ENCODE data around the gene RTN4RL1. TPM values are rescaled to one million over a fixed set of nuclear protein-coding genes. Genes with fewer than 3 reads are reported as not detected.
A peak's percentile ranks its signal among the peaks of the same experiment; 100 is the strongest.

The RTN4RL1 gene
- total and polyA plus RNA-seq, 9 of the 15 experiments (the other 6 are each of a cell fraction or from before 2014, with no cell fraction given): 0.04 to 0.06 (median 0.04) TPM; not detected in 5

GRCh38 chr17:1979182-1979985 is 45.8 kb downstream of the RTN4RL1 start (continued):
- TF ChIP-seq, protein P1, sequence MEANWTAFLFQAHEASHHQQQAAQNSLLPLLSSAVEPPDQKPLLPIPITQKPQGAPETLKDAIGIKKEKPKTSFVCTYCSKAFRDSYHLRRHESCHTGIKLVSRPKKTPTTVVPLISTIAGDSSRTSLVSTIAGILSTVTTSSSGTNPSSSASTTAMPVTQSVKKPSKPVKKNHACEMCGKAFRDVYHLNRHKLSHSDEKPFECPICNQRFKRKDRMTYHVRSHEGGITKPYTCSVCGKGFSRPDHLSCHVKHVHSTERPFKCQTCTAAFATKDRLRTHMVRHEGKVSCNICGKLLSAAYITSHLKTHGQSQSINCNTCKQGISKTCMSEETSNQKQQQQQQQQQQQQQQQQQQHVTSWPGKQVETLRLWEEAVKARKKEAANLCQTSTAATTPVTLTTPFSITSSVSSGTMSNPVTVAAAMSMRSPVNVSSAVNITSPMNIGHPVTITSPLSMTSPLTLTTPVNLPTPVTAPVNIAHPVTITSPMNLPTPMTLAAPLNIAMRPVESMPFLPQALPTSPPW (CRISPR knock-in tag; IDR thresholded peaks at IDR 0.05): peak; percentile 31; the same call in 1 of the 2 replicates
- no peak for TF ChIP-seq ZNF584 (CRISPR knock-in tag; IDR thresholded peaks at IDR 0.05; ENCODE audit: low read depth)

GRCh38 chr17:1978396-1978949 is 46.7 kb downstream of the RTN4RL1 start:
- ChIA-PET POLR2A (no interaction called here), CTCF (ENCODE audit: low intra/inter-chr PET ratio) (no interaction called here)
- WGBS (ENCODE audit: insufficient coverage, low coverage, missing lambda C conversion rate): 37% methylated on average over 14 of the region's 16 CpGs
- Histone ChIP-seq H3K9me3 (replicated peaks; ENCODE audit: control insufficient read depth, insufficient read depth, low read depth, low read length) (no peaks in the 10 kb centered on the region), H3K4me1 (replicated peaks in 1 of 2; ENCODE audit: control insufficient read depth in 2 of 2, insufficient read depth in 2 of 2, low read length in 2 of 2) (peaks cover 0 to 21% of the 10 kb centered on the region in 2 experiments; a peak in 3 of 5 replicates), H3K9me1 (ENCODE audit: control insufficient read depth, insufficient read depth, low read length) (no peaks in the 10 kb centered on the region), H3K36me3 (ENCODE audit: control insufficient read depth, insufficient read depth, low read length) (no peaks in the 10 kb centered on the region), H4K20me1 (replicated peaks; ENCODE audit: control insufficient read depth, insufficient read depth, low read length) (no peaks in the 10 kb centered on the region), H3K9ac (ENCODE audit: insufficient read depth in 1 of 2, low read depth in 2 of 2, low read length in 2 of 2) (no peak overlapping the region), H3K27me3 (ENCODE audit: control insufficient read depth in 2 of 2, insufficient read depth in 2 of 2, low read length in 2 of 2) (peaks cover 0 to 13% of the 10 kb centered on the region in 2 experiments; a peak in 2 of 5 replicates), H2AFZ (ENCODE audit: low read depth, low read length) (no peak overlapping the region), H3K4me2 (ENCODE audit: insufficient read depth, low read length) (no peak overlapping the region), H3K27ac (ENCODE audit: extremely low read depth, low read depth, low read length) (no peak overlapping the region), H3K4me3 (no peak overlapping the region), H3K79me2 (ENCODE audit: control insufficient read depth, insufficient read depth, low read length) (no peaks in the 10 kb centered on the region; the same call in 2 of the 3 replicates)
- no TSS peak for BruUV-seq (replicated peaks)
- in situ Hi-C loops (cut with MboI) (no loop called here), intact Hi-C loops (cut with micrococcal nuclease) (no loop called here)
- ATAC-seq: no peak
- DNase-seq (ENCODE audit: extremely low read depth in 1 of 4, low spot score in 3 of 4): no peak
- no peak for FAIRE-seq
- TF ChIP-seq TARDBP (IDR thresholded peaks at IDR 0.05): no peak
- TF ChIP-seq TFAM (CRISPR knock-in tag; conservative IDR thresholded peaks at IDR 0.05): no peak
- TF ChIP-seq CBFA2T2 (conservative IDR thresholded peaks at IDR 0.05): no peak
- TF ChIP-seq ZNF316 (IDR thresholded peaks at IDR 0.05): no peak
- TF ChIP-seq KDM1A (IDR thresholded peaks at IDR 0.05): no peak
- TF ChIP-seq, protein P2, sequence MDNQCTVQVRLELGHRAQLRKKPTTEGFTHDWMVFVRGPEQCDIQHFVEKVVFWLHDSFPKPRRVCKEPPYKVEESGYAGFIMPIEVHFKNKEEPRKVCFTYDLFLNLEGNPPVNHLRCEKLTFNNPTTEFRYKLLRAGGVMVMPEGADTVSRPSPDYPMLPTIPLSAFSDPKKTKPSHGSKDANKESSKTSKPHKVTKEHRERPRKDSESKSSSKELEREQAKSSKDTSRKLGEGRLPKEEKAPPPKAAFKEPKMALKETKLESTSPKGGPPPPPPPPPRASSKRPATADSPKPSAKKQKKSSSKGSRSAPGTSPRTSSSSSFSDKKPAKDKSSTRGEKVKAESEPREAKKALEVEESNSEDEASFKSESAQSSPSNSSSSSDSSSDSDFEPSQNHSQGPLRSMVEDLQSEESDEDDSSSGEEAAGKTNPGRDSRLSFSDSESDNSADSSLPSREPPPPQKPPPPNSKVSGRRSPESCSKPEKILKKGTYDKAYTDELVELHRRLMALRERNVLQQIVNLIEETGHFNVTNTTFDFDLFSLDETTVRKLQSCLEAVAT (IDR thresholded peaks at IDR 0.05): no peak
- no peak for TF ChIP-seq ZNF280B (CRISPR knock-in tag; IDR thresholded peaks at IDR 0.05)
